GM12892 (cell line): ENCODE results near the gene NSL1.

ENCODE experiments used
- POLR2AphosphoS5 ChIP-seq: IDR thresholded peaks from 2 replicates; pipeline ENCODE4 v1.6.1; 2011; ENCODE audit warnings: low read depth, low read length, control low read depth
- TAF1 ChIP-seq: IDR thresholded peaks from 2 replicates; pipeline ENCODE4 v1.6.1; 2011; ENCODE audit warnings: low read depth, mild to moderate bottlenecking, control low read depth, low read length, borderline replicate concordance

- TF ChIP-seq POLR2AphosphoS5 (no peak), TAF1 (0 out of 2 replicates have a peak, but pooled peaks have one; percentile 1)
These were observed 112.8 kb downstream of the NSL1 start for GRCh38 chr1:212678456-212679410.
